SK-N-SH (cell line): ENCODE measurements around the gene MEAK7.

Source experiments
- CHD2 ChIP-seq: fragments of 150-350 bp; IDR thresholded peaks from 2 replicates; pipeline ENCODE4 v1.6.1; 2018; ENCODE audit warnings: low read length; ENCODE audit not compliant: partially characterized antibody
- EP300 ChIP-seq, 2 experiments: IDR thresholded peaks; 2 replicates each; pipeline versions ENCODE4 v1.4.0 to v1.6.1; 2012; ENCODE audit warnings: borderline replicate concordance in 1 of 2, low read depth in 1 of 2, low read length in 1 of 2
- GABPA ChIP-seq: IDR thresholded peaks from 2 replicates; pipeline ENCODE4 v1.4.0; 2012; ENCODE audit warnings: low read depth, mild to moderate bottlenecking
- NRF1 ChIP-seq: IDR thresholded peaks from 2 replicates; pipeline ENCODE4 v1.6.1; 2012; ENCODE audit warnings: low read depth, mild to moderate bottlenecking, low read length
- POLR2AphosphoS5 ChIP-seq: IDR thresholded peaks from 2 replicates; pipeline ENCODE4 v1.6.1; 2012; ENCODE audit warnings: low read depth, low read length
- RCOR1 ChIP-seq: fragments of 150-350 bp; IDR thresholded peaks from 2 replicates; pipeline ENCODE4 v1.6.1; 2017; ENCODE audit warnings: antibody characterized with exemption, low read length
- RFX5 ChIP-seq: IDR thresholded peaks from 2 replicates; pipeline ENCODE4 v1.6.1; 2012; ENCODE audit warnings: mild to moderate bottlenecking, improper control_type of control experiment, low read length
- TAF1 ChIP-seq: IDR thresholded peaks from 2 replicates; pipeline ENCODE4 v1.6.1; 2012; ENCODE audit warnings: low read depth, mild to moderate bottlenecking, low read length, moderate library complexity, borderline replicate concordance
- TEAD4 ChIP-seq: IDR thresholded peaks from 2 replicates; pipeline ENCODE4 v1.4.0; 2012; ENCODE audit warnings: mild to moderate bottlenecking, borderline replicate concordance; ENCODE audit not compliant: insufficient read depth
- USF2 ChIP-seq: fragments of 150-350 bp; IDR thresholded peaks from 2 replicates; pipeline ENCODE4 v1.6.1; 2017; ENCODE audit warnings: antibody characterized with exemption, low read length, low read depth, borderline replicate concordance
- TF ChIP-seq, protein P1 (sequence below): fragments of 200-600 bp; sonication (generic); IDR thresholded peaks from 2 replicates; pipeline ENCODE4 v1.6.1; 2017; ENCODE audit warnings: antibody characterized with exemption, mild to moderate bottlenecking, moderate library complexity
- TF ChIP-seq, protein P2 (sequence below): IDR thresholded peaks from 2 replicates; pipeline ENCODE4 v1.4.0; 2012; ENCODE audit warnings: low read depth

DNA sequence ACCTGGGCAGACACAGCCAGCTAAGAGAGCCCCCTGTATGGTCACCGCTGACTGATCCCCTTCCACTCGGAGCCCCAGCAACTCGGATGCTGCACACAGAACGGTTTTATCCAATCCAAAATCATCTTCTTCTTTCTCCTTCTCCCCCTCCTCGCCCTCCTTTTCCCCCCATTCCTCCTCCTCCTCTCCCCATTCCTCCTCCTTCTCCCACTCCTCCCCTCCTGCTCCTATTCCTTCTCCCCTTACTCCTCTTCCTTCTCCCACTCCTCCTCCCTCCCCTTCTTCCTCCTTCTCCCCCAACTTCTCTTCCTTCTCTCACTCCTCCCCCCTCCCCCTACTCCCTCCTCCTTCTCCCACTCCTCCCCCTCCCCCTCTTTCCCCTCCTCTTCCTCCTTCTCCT is 30.4 kb upstream of the MEAK7 start:
- no peak for TF ChIP-seq TEAD4
- TF ChIP-seq, protein P1, sequence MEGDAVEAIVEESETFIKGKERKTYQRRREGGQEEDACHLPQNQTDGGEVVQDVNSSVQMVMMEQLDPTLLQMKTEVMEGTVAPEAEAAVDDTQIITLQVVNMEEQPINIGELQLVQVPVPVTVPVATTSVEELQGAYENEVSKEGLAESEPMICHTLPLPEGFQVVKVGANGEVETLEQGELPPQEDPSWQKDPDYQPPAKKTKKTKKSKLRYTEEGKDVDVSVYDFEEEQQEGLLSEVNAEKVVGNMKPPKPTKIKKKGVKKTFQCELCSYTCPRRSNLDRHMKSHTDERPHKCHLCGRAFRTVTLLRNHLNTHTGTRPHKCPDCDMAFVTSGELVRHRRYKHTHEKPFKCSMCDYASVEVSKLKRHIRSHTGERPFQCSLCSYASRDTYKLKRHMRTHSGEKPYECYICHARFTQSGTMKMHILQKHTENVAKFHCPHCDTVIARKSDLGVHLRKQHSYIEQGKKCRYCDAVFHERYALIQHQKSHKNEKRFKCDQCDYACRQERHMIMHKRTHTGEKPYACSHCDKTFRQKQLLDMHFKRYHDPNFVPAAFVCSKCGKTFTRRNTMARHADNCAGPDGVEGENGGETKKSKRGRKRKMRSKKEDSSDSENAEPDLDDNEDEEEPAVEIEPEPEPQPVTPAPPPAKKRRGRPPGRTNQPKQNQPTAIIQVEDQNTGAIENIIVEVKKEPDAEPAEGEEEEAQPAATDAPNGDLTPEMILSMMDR = no peak
- TF ChIP-seq TAF1 = no peak
- TF ChIP-seq RFX5 = no peak
- TF ChIP-seq, protein P2, sequence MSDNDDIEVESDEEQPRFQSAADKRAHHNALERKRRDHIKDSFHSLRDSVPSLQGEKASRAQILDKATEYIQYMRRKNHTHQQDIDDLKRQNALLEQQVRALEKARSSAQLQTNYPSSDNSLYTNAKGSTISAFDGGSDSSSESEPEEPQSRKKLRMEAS = no peak
- TF ChIP-seq USF2 = no peak
- no peak for TF ChIP-seq NRF1
- no peak for TF ChIP-seq EP300 (IDR thresholded peaks at IDR 0.05; ENCODE audit: borderline replicate concordance in 1 of 2, low read depth in 1 of 2, low read length in 1 of 2)
- TF ChIP-seq RCOR1 = no peak
- no peak for TF ChIP-seq CHD2
- no peak for TF ChIP-seq POLR2AphosphoS5
- TF ChIP-seq GABPA = no peak
